HepG2 (cell line): ENCODE data around the gene CCDC142. TPM values are rescaled to one million over a fixed set of nuclear protein-coding genes. Genes with fewer than 3 reads are reported as not detected.

Experiments
- CSRNP1 ChIP-seq: sonication (generic); formaldehyde crosslinking; IDR thresholded peaks from 2 replicates; pipeline ENCODE4 v1.8.1; 2023; ENCODE audit warnings: mild to moderate bottlenecking, missing genetic modification reagents
- HBP1 ChIP-seq: IDR thresholded peaks from 2 replicates; pipeline ENCODE4 v1.6.1; 2016; ENCODE audit warnings: low read depth, control low read depth
- HDAC2 ChIP-seq: sonication (generic); formaldehyde crosslinking; IDR thresholded peaks from 2 replicates; pipeline ENCODE4 v1.4.0; 2020; ENCODE audit warnings: missing genetic modification reagents
- HDAC6 ChIP-seq: fragments of 200-600 bp; sonication (generic); IDR thresholded peaks from 2 replicates; pipeline ENCODE4 v1.7.0; 2017; ENCODE audit warnings: mild to moderate bottlenecking, antibody characterized with exemption, low read length, low read depth
- JUN ChIP-seq: sonication (generic); formaldehyde crosslinking; IDR thresholded peaks from 2 replicates; pipeline ENCODE4 v1.4.0; 2020; ENCODE audit warnings: mild to moderate bottlenecking, missing genetic modification reagents
- RBM22 ChIP-seq: fragments of 200-400 bp; formaldehyde crosslinking; optimal IDR thresholded peaks from 2 replicates; pipeline ENCODE3; 2017; ENCODE audit warnings: mild to moderate bottlenecking, low read length, moderate library complexity
- SNAPC2 ChIP-seq: sonication (generic); formaldehyde crosslinking; IDR thresholded peaks from 2 replicates; pipeline ENCODE4 v1.8.1; 2022; ENCODE audit warnings: mild to moderate bottlenecking, missing genetic modification reagents
- SPEN ChIP-seq: sonication (generic); formaldehyde crosslinking; IDR thresholded peaks from 2 replicates; pipeline ENCODE4 v1.5.1; 2020; ENCODE audit warnings: low read depth, mild to moderate bottlenecking, missing genetic modification reagents
- THAP7 ChIP-seq: sonication (generic); formaldehyde crosslinking; IDR thresholded peaks from 2 replicates; pipeline ENCODE4 v1.8.1; 2023; ENCODE audit warnings: mild to moderate bottlenecking, missing genetic modification reagents
- ZBTB21 ChIP-seq: sonication (generic); formaldehyde crosslinking; IDR thresholded peaks from 2 replicates; pipeline ENCODE4 v1.4.0; 2020; ENCODE audit warnings: missing genetic modification reagents
- ZNF18 ChIP-seq: sonication (generic); formaldehyde crosslinking; IDR thresholded peaks from 2 replicates; pipeline ENCODE4 v1.8.0; 2022; ENCODE audit warnings: mild to moderate bottlenecking, missing genetic modification reagents; ENCODE audit not compliant: insufficient replicate concordance
- ZNF318 ChIP-seq: sonication (generic); formaldehyde crosslinking; IDR thresholded peaks from 2 replicates; pipeline ENCODE4 v1.4.0; 2020; ENCODE audit warnings: mild to moderate bottlenecking, missing genetic modification reagents
- polyA plus RNA-seq, 8 experiments: library from polyadenylated mRNA; depleted of rRNA in 3 of 8; stranded (reverse) in 7 of 8; unstranded in 1 of 8; fragments of >200 nt; fragmentation: Illumina TruSeq in 4 of 8; extraction: Trizol in 4 of 8; gene quantifications; 2 replicates each; pipeline versions ENCODE4 v1.2.1 to v1.2.3, GENCODE V29; 2011 to 2016; ENCODE audit warnings: low read depth in 4 of 8, missing spikeins in 1 of 8, mixed read lengths in 1 of 8; ENCODE audit not compliant: insufficient read depth in 1 of 8
- total RNA-seq, 5 experiments: library from RNA; depleted of rRNA; stranded (reverse); fragments of >200 nt; fragmentation: Illumina TruSeq; extraction: Trizol; gene quantifications; 2 replicates each; pipeline ENCODE4 v1.2.3, GENCODE V29; 2016; ENCODE audit warnings: low read depth in 1 of 5

CCDC142 gene
- total and polyA plus RNA-seq, 2 of the 13 experiments (the other 11 are each of a cell fraction or from before 2014, with no cell fraction given) = 14.7 to 30.4 TPM

GRCh38 chr2:74428675-74429074 is 54.1 kb downstream of the CCDC142 start (continued):
- TF ChIP-seq ZNF18 (CRISPR knock-in tag) = no peak
- 0 out of 2 replicates have a peak, but pooled peaks have one; percentile 17 for TF ChIP-seq SNAPC2 (CRISPR knock-in tag)
- TF ChIP-seq JUN (CRISPR knock-in tag) = no peak
- TF ChIP-seq HDAC2 = no peak
- no peak for TF ChIP-seq HBP1 (CRISPR knock-in tag)
- TF ChIP-seq THAP7 = no peak
- TF ChIP-seq SPEN (CRISPR knock-in tag) = no peak
- TF ChIP-seq RBM22 = peak; percentile 15
- 0 out of 2 replicates have a peak, but pooled peaks have one; percentile 19 for TF ChIP-seq ZNF318 (CRISPR knock-in tag)
- 0 out of 2 replicates have a peak, but pooled peaks have one; percentile 41 for TF ChIP-seq CSRNP1
- TF ChIP-seq ZBTB21 (CRISPR knock-in tag) = no peak
- no peak for TF ChIP-seq HDAC6
